Measurements from ENCODE around the gene FASTKD2. TPM values are rescaled to one million over a fixed set of nuclear protein-coding genes. Genes with fewer than 3 reads are reported as not detected.

Gene FASTKD2
- total RNA-seq, 1 experiment from 2014 or later = 36.9 TPM

- no peaks in the 10 kb centered on the region for H3K27me3 ChIP-seq (ENCODE audit: low read length)
These were observed 32.1 kb upstream of the FASTKD2 start for GRCh38 chr2:206733341-206733740.

GRCh38 chr2:206736935-206737334 is 28.5 kb upstream of the FASTKD2 start:
- Histone ChIP-seq H2AFZ (ENCODE audit: low read length) (no peak overlapping the region), H3K27ac (ENCODE audit: low read length) (no peak overlapping the region), H3K79me2 (ENCODE audit: low read length) (no peaks in the 10 kb centered on the region), H3K4me3 (ENCODE audit: low read length) (no peak overlapping the region), H3K9me2 (replicated peaks; ENCODE audit: insufficient read depth, low read length) (no peaks in the 10 kb centered on the region), H3K9ac (ENCODE audit: low read length) (no peak overlapping the region), H3K9me3 (ENCODE audit: low read length) (no peaks in the 10 kb centered on the region), H3K4me1 (ENCODE audit: low read length) (no peaks in the 10 kb centered on the region), H3K36me3 (ENCODE audit: insufficient read depth, low read length) (no peaks in the 10 kb centered on the region), H3K27me3 (ENCODE audit: low read length) (no peaks in the 10 kb centered on the region), H4K20me1 (ENCODE audit: insufficient read depth, low read depth, low read length) (no peaks in the 10 kb centered on the region), H3K4me2 (ENCODE audit: low read depth, low read length, poor library complexity, severe bottlenecking) (no peak overlapping the region)
- no peak for DNase-seq

More at GRCh38 chr2:206733341-206733740, 32.1 kb upstream of the FASTKD2 start:
- DNase-seq = no peak
- Histone ChIP-seq H2AFZ (ENCODE audit: low read length) (no peak overlapping the region), H3K4me1 (ENCODE audit: low read length) (no peaks in the 10 kb centered on the region), H3K4me2 (ENCODE audit: low read depth, low read length, poor library complexity, severe bottlenecking) (no peak overlapping the region), H3K36me3 (ENCODE audit: insufficient read depth, low read length) (no peaks in the 10 kb centered on the region), H4K20me1 (ENCODE audit: insufficient read depth, low read depth, low read length) (no peaks in the 10 kb centered on the region), H3K9me3 (ENCODE audit: low read length) (no peaks in the 10 kb centered on the region), H3K9me2 (replicated peaks; ENCODE audit: insufficient read depth, low read length) (no peaks in the 10 kb centered on the region), H3K27ac (ENCODE audit: low read length) (no peak overlapping the region), H3K4me3 (ENCODE audit: low read length) (no peak overlapping the region), H3K9ac (ENCODE audit: low read length) (no peak overlapping the region), H3K79me2 (ENCODE audit: low read length) (no peaks in the 10 kb centered on the region)

GRCh38 chr2:206739271-206739670 is 26.1 kb upstream of the FASTKD2 start:
- DNase-seq = no peak
- H3K27ac ChIP-seq (ENCODE audit: low read length) = no peak overlapping the region

GRCh38 chr2:206740800-206741199 is 24.6 kb upstream of the FASTKD2 start:
- Histone ChIP-seq H2AFZ (ENCODE audit: low read length) (no peak overlapping the region), H3K36me3 (ENCODE audit: insufficient read depth, low read length) (no peaks in the 10 kb centered on the region), H4K20me1 (ENCODE audit: insufficient read depth, low read depth, low read length) (no peaks in the 10 kb centered on the region), H3K4me3 (ENCODE audit: low read length) (no peak overlapping the region), H3K9me3 (ENCODE audit: low read length) (no peaks in the 10 kb centered on the region), H3K4me2 (ENCODE audit: low read depth, low read length, poor library complexity, severe bottlenecking) (no peak overlapping the region), H3K79me2 (ENCODE audit: low read length) (no peaks in the 10 kb centered on the region), H3K9me2 (replicated peaks; ENCODE audit: insufficient read depth, low read length) (no peaks in the 10 kb centered on the region), H3K4me1 (ENCODE audit: low read length) (no peaks in the 10 kb centered on the region), H3K9ac (ENCODE audit: low read length) (no peak overlapping the region), H3K27me3 (ENCODE audit: low read length) (no peaks in the 10 kb centered on the region), H3K27ac (ENCODE audit: low read length) (no peak overlapping the region)
- no peak for DNase-seq

More at GRCh38 chr2:206739271-206739670, 26.1 kb upstream of the FASTKD2 start:
- Histone ChIP-seq H3K9me2 (replicated peaks; ENCODE audit: insufficient read depth, low read length) (no peaks in the 10 kb centered on the region), H3K4me2 (ENCODE audit: low read depth, low read length, poor library complexity, severe bottlenecking) (no peak overlapping the region), H3K4me3 (ENCODE audit: low read length) (no peak overlapping the region), H2AFZ (ENCODE audit: low read length) (no peak overlapping the region), H3K36me3 (ENCODE audit: insufficient read depth, low read length) (no peaks in the 10 kb centered on the region), H4K20me1 (ENCODE audit: insufficient read depth, low read depth, low read length) (no peaks in the 10 kb centered on the region), H3K4me1 (ENCODE audit: low read length) (no peaks in the 10 kb centered on the region), H3K27me3 (ENCODE audit: low read length) (no peaks in the 10 kb centered on the region), H3K9ac (ENCODE audit: low read length) (no peak overlapping the region), H3K79me2 (ENCODE audit: low read length) (no peaks in the 10 kb centered on the region), H3K9me3 (ENCODE audit: low read length) (no peaks in the 10 kb centered on the region)

- H3K36me3 ChIP-seq (ENCODE audit: insufficient read depth, low read length) = no peaks in the 10 kb centered on the region
- no peak overlapping the region for H3K4me2 ChIP-seq (ENCODE audit: low read depth, low read length, poor library complexity, severe bottlenecking)
- H3K9me2 ChIP-seq (replicated peaks; ENCODE audit: insufficient read depth, low read length) = no peaks in the 10 kb centered on the region
- no peak overlapping the region for H3K27ac ChIP-seq (ENCODE audit: low read length)
- no peak overlapping the region for H3K4me3 ChIP-seq (ENCODE audit: low read length)
- no peak overlapping the region for H2AFZ ChIP-seq (ENCODE audit: low read length)
- H3K4me1 ChIP-seq (ENCODE audit: low read length) = no peaks in the 10 kb centered on the region
- H4K20me1 ChIP-seq (ENCODE audit: insufficient read depth, low read depth, low read length) = no peaks in the 10 kb centered on the region
- DNase-seq = no peak
- no peaks in the 10 kb centered on the region for H3K27me3 ChIP-seq (ENCODE audit: low read length)
- H3K9ac ChIP-seq (ENCODE audit: low read length) = no peak overlapping the region
- no peaks in the 10 kb centered on the region for H3K9me3 ChIP-seq (ENCODE audit: low read length)
- no peaks in the 10 kb centered on the region for H3K79me2 ChIP-seq (ENCODE audit: low read length)
These were observed 8.6 kb upstream of the FASTKD2 start for GRCh38 chr2:206756816-206757215.

GRCh38 chr2:206764673-206765241 is 649 bp upstream of the FASTKD2 start:
- peak; percentile 89 for DNase-seq
- peak overlapping the region; percentile 78 for H3K9ac ChIP-seq (ENCODE audit: low read length)
- H3K4me1 ChIP-seq (ENCODE audit: low read length) = peaks cover 32% of the 10 kb centered on the region

GRCh38 chr2:206766057-206766930 is 888 bp downstream of the FASTKD2 start:
- no peaks in the 10 kb centered on the region for H3K9me3 ChIP-seq (ENCODE audit: low read length)
- H3K9ac ChIP-seq (ENCODE audit: low read length) = peak overlapping the region; percentile 78
- H3K4me1 ChIP-seq (ENCODE audit: low read length) = peaks cover 32% of the 10 kb centered on the region
- peaks cover 39% of the 10 kb centered on the region for H3K79me2 ChIP-seq (ENCODE audit: low read length)
- no peak for DNase-seq
- peak overlapping the region; percentile 84 for H3K4me3 ChIP-seq (ENCODE audit: low read length)
- no peaks in the 10 kb centered on the region for H3K27me3 ChIP-seq (ENCODE audit: low read length)
- H4K20me1 ChIP-seq (ENCODE audit: insufficient read depth, low read depth, low read length) = no peaks in the 10 kb centered on the region
- H3K9me2 ChIP-seq (replicated peaks; ENCODE audit: insufficient read depth, low read length) = 0 out of 2 replicates have a peak, but pooled peaks cover 2% of the 10 kb centered on the region
- peak overlapping the region; percentile 80 for H3K4me2 ChIP-seq (ENCODE audit: low read depth, low read length, poor library complexity, severe bottlenecking)
- H3K36me3 ChIP-seq (ENCODE audit: insufficient read depth, low read length) = peaks cover 33% of the 10 kb centered on the region
- peak overlapping the region; percentile 39; the same call in 1 of the 2 replicates for H3K27ac ChIP-seq (ENCODE audit: low read length)
- H2AFZ ChIP-seq (ENCODE audit: low read length) = no peak overlapping the region

More at GRCh38 chr2:206764673-206765241, 649 bp upstream of the FASTKD2 start:
- Histone ChIP-seq H3K79me2 (ENCODE audit: low read length) (peaks cover 39% of the 10 kb centered on the region), H3K36me3 (ENCODE audit: insufficient read depth, low read length) (peaks cover 22% of the 10 kb centered on the region), H3K27me3 (ENCODE audit: low read length) (no peaks in the 10 kb centered on the region), H3K9me3 (ENCODE audit: low read length) (no peaks in the 10 kb centered on the region), H4K20me1 (ENCODE audit: insufficient read depth, low read depth, low read length) (no peaks in the 10 kb centered on the region), H3K9me2 (replicated peaks; ENCODE audit: insufficient read depth, low read length) (0 out of 2 replicates have a peak, but pooled peaks cover 2% of the 10 kb centered on the region), H2AFZ (ENCODE audit: low read length) (peak overlapping the region; percentile 74), H3K4me2 (ENCODE audit: low read depth, low read length, poor library complexity, severe bottlenecking) (peak overlapping the region; percentile 80), H3K27ac (ENCODE audit: low read length) (peak overlapping the region; percentile 39; the same call in 1 of the 2 replicates), H3K4me3 (ENCODE audit: low read length) (peak overlapping the region; percentile 84)

- H3K79me2 ChIP-seq (ENCODE audit: low read length) = peaks cover 72% of the 10 kb centered on the region
These were observed 9.5 kb downstream of the FASTKD2 start for GRCh38 chr2:206774871-206775270.

More at GRCh38 chr2:206774871-206775270, 9.5 kb downstream of the FASTKD2 start:
- H3K9me3 ChIP-seq (ENCODE audit: low read length) = peaks cover 30% of the 10 kb centered on the region
- no peaks in the 10 kb centered on the region for H3K4me1 ChIP-seq (ENCODE audit: low read length)
- H3K4me3 ChIP-seq (ENCODE audit: low read length) = no peak overlapping the region
- peaks cover 90% of the 10 kb centered on the region for H3K36me3 ChIP-seq (ENCODE audit: insufficient read depth, low read length)
- H3K27ac ChIP-seq (ENCODE audit: low read length) = no peak overlapping the region
- H3K9me2 ChIP-seq (replicated peaks; ENCODE audit: insufficient read depth, low read length) = no peaks in the 10 kb centered on the region
- no peaks in the 10 kb centered on the region for H3K27me3 ChIP-seq (ENCODE audit: low read length)
- no peak overlapping the region for H3K4me2 ChIP-seq (ENCODE audit: low read depth, low read length, poor library complexity, severe bottlenecking)
- H2AFZ ChIP-seq (ENCODE audit: low read length) = no peak overlapping the region
- no peaks in the 10 kb centered on the region for H4K20me1 ChIP-seq (ENCODE audit: insufficient read depth, low read depth, low read length)
- DNase-seq = no peak
- no peak overlapping the region for H3K9ac ChIP-seq (ENCODE audit: low read length)
